IMR-90 (cell line): ENCODE results near the gene EIF3I.

ENCODE experiments used
- ELK1 ChIP-seq: fragments of 150-350 bp; IDR thresholded peaks from 2 replicates; pipeline ENCODE4 v1.6.1; 2016; ENCODE audit warnings: low read depth, mild to moderate bottlenecking, low read length, moderate library complexity, borderline replicate concordance
- FOS ChIP-seq: fragments of 150-350 bp; IDR thresholded peaks from 2 replicates; pipeline ENCODE4 v1.6.1; 2016; ENCODE audit warnings: low read depth, low read length
- NFE2L2 ChIP-seq: fragments of 150-350 bp; IDR thresholded peaks from 2 replicates; pipeline ENCODE4 v1.6.1; 2016; ENCODE audit warnings: low read depth, mild to moderate bottlenecking, low read length
- POLR2A ChIP-seq: IDR thresholded peaks from 2 replicates; pipeline ENCODE4 v1.6.1; 2012; ENCODE audit warnings: mild to moderate bottlenecking, low read depth, low read length
- RAD21 ChIP-seq: IDR thresholded peaks from 2 replicates; pipeline ENCODE4 v1.6.1; 2012; ENCODE audit warnings: low read length, improper control_type of control experiment
- SMC3 ChIP-seq: fragments of 150-350 bp; IDR thresholded peaks from 2 replicates; pipeline ENCODE4 v1.6.1; 2016; ENCODE audit warnings: low read depth, mild to moderate bottlenecking, antibody characterized with exemption, low read length, moderate library complexity
- USF2 ChIP-seq: fragments of 150-350 bp; IDR thresholded peaks from 2 replicates; pipeline ENCODE4 v1.6.1; 2017; ENCODE audit warnings: mild to moderate bottlenecking, antibody characterized with exemption, low read length, low read depth
- TF ChIP-seq, protein P1 (sequence below): conservative IDR thresholded peaks from 2 replicates; pipeline ENCODE4 v1.5.1; 2012; ENCODE audit warnings: mild to moderate bottlenecking, low read depth, low read length, improper control_type of control experiment

DNA sequence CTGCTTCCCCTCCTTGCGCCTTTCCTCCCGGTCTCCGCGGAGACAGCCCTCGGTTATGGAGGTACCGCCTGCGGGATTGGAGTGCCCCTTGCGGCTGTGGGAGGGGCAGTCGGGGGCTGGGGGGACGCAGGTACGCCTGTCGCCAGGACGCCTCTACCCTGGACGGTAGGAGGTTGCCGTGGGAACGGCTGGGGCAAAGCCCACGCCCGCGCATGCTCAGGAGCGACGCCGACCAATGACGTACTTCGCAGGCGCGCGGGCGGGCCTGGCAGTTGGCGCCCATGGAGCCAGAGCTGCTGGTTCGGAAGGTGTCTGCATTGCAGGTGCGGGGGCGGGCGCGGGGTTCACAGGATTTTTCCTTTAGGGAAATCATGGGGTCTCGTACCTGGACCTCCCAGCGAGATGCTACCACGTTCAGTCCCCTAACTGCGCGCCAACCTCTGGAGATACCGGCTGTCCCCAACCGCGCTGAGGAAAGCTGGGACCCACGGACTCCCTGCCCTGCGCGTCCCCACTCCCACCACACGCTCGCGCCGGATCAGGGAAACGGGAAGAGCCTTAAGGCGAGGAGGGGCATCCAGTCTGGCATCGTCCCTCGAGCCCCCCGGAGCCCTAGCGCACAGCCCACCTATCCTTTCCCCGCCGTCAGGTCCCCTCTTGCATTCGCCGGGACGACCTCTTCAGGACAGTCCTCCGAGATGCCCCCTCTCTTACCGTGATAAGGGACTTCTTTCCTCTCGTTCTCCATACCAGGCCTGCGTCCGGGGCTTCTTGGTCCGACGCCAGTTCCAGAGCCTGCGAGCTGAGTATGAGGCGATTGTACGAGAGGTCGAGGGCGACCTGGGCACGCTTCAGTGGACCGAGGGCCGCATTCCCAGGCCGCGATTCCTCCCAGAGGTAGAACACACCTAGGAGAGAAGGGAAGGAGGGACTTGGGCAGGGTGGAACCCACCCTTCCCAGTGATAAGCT lies 16.5 kb upstream of the EIF3I start, which contains the start of gene IQCC:
- TF ChIP-seq, protein P1, sequence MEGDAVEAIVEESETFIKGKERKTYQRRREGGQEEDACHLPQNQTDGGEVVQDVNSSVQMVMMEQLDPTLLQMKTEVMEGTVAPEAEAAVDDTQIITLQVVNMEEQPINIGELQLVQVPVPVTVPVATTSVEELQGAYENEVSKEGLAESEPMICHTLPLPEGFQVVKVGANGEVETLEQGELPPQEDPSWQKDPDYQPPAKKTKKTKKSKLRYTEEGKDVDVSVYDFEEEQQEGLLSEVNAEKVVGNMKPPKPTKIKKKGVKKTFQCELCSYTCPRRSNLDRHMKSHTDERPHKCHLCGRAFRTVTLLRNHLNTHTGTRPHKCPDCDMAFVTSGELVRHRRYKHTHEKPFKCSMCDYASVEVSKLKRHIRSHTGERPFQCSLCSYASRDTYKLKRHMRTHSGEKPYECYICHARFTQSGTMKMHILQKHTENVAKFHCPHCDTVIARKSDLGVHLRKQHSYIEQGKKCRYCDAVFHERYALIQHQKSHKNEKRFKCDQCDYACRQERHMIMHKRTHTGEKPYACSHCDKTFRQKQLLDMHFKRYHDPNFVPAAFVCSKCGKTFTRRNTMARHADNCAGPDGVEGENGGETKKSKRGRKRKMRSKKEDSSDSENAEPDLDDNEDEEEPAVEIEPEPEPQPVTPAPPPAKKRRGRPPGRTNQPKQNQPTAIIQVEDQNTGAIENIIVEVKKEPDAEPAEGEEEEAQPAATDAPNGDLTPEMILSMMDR: no peak
- TF ChIP-seq SMC3 (no peak), POLR2A (peak; percentile 75), USF2 (no peak), NFE2L2 (no peak), RAD21 (no peak), ELK1 (no peak), FOS (no peak)
